ENCODE results near the gene OBI1. TPM values are rescaled to one million over a fixed set of nuclear protein-coding genes. Genes with fewer than 3 reads are reported as not detected.

OBI1 gene
- 10 to 100 TPM; 11.5 to 14.7 (median 12.9) TPM for total RNA-seq
- 1 to 10 TPM; 4.1 to 7.0 (median 5.0) TPM for polyA plus RNA-seq
- long read RNA-seq, donor 1, transcript RNF219-201 (6 exons, 3,529 nt) = major isoform, 6 of 6 reads
- long read RNA-seq, donor 1, partial matches to known transcripts = 0 of 6 reads
- long read RNA-seq, donor 1, other reads (novel, unspliced or antisense) = 0 of 6 reads
- long read RNA-seq, donor 2, transcript RNF219-201 (6 exons, 3,529 nt) = major isoform, 7 of 7 reads
- long read RNA-seq, donor 2, partial matches to known transcripts = 0 of 7 reads
- long read RNA-seq, donor 2, other reads (novel, unspliced or antisense) = 0 of 7 reads

GRCh38 chr13:78658630-78659449 lies at the start of gene OBI1:
Gene OBI1, minus strand, starts transcription at chr13:78659155. Its CDS starts 35 bp downstream, at chr13:78659120.
- Histone ChIP-seq H3K36me3 (peaks cover 0 to 5% (median 0%) of the 10 kb centered on the region in 6 donors), H3K9me3 (no peaks in the 10 kb centered on the region), H3K27ac (peak within 1 kb of the TSS; percentile 14 to 87 (median 78)), H3K4me1 (peaks cover 7 to 47% (median 36%) of the 10 kb centered on the region in 6 donors), H3K27me3 (replicated peaks in 1 of 7) (no peaks in the 10 kb centered on the region), H3K4me3 (peak within 1 kb of the TSS; percentile 68 to 99 (median 90))
- WGBS, 5 donors = 0 to 1% (median 1%) methylated on average over 46 to 67 of the region's 67 CpGs
- peak; percentile 93 to 95 (median 95) for TF ChIP-seq POLR2AphosphoS5 (IDR thresholded peaks at IDR 0.05)
- TF ChIP-seq POLR2A (IDR thresholded peaks at IDR 0.05) = peak in 2 of 3 donors; percentile 11 to 29
- TF ChIP-seq CTCF (IDR thresholded peaks at IDR 0.05 in 8 of 11, conservative IDR thresholded peaks at IDR 0.05 in 3 of 11) = no peak
- intact Hi-C loops (cut with DNase I; ENCODE audit: low total_unique reads) = no loop called here
- peak; percentile 98 for DNase-seq

- no peak for TF ChIP-seq POLR2A (IDR thresholded peaks at IDR 0.05)
- no peak for TF ChIP-seq CTCF (IDR thresholded peaks at IDR 0.05 in 8 of 11, conservative IDR thresholded peaks at IDR 0.05 in 3 of 11)
Observed at GRCh38 chr13:78701383-78701782, 42.4 kb upstream of the OBI1 start.

GRCh38 chr13:78700121-78700910 lies 41.4 kb upstream of the OBI1 start:
- Histone ChIP-seq H3K9me3 (peaks cover 0 to 10% (median 0%) of the 10 kb centered on the region in 8 donors), H3K36me3 (no peaks in the 10 kb centered on the region), H3K4me3 (no peak overlapping the region), H3K27ac (no peak overlapping the region), H3K4me1 (no peaks in the 10 kb centered on the region), H3K27me3 (replicated peaks in 1 of 7) (peaks cover 0 to 7% (median 0%) of the 10 kb centered on the region in 7 donors)
- TF ChIP-seq POLR2AphosphoS5 (IDR thresholded peaks at IDR 0.05) = no peak
- no peak for TF ChIP-seq CTCF (IDR thresholded peaks at IDR 0.05 in 8 of 11, conservative IDR thresholded peaks at IDR 0.05 in 3 of 11)
- TF ChIP-seq POLR2A (IDR thresholded peaks at IDR 0.05) = no peak
- no peak for DNase-seq
- WGBS, 5 donors = 47 to 61% (median 52%) methylated on average over 3 of the region's 3 CpGs
- intact Hi-C loops (cut with DNase I; ENCODE audit: low total_unique reads) = no loop called here

More at GRCh38 chr13:78701383-78701782, 42.4 kb upstream of the OBI1 start:
- WGBS, 5 donors = 15 to 22% (median 17%) methylated on average over 1 of the region's 1 CpG
- intact Hi-C loops (cut with DNase I; ENCODE audit: low total_unique reads) = no loop called here
- Histone ChIP-seq H3K4me3 (no peak overlapping the region), H3K36me3 (no peaks in the 10 kb centered on the region), H3K4me1 (no peaks in the 10 kb centered on the region), H3K27me3 (replicated peaks in 1 of 7) (peaks cover 0 to 7% (median 0%) of the 10 kb centered on the region in 7 donors), H3K27ac (no peak overlapping the region), H3K9me3 (peaks cover 0 to 10% (median 0%) of the 10 kb centered on the region in 8 donors)
- DNase-seq = no peak
